HepG2 (cell line): ENCODE data around the gene GNAL. TPM values are rescaled to one million over a fixed set of nuclear protein-coding genes. Genes with fewer than 3 reads are reported as not detected.
A peak's percentile ranks its signal among the peaks of the same experiment; 100 is the strongest.

ENCODE experiments used
- ATF1 ChIP-seq: IDR thresholded peaks from 2 replicates; pipeline ENCODE4 v1.6.1; 2016; ENCODE audit warnings: mild to moderate bottlenecking, control low read depth
- EP300 ChIP-seq, 3 experiments: sonication (generic) in 1 of 3; formaldehyde crosslinking in 1 of 3; IDR thresholded peaks; 2 replicates each; pipeline versions ENCODE4 v1.5.1 to v1.6.1; 2011 to 2020; ENCODE audit warnings: low read depth in 2 of 3, low read length in 2 of 3, borderline replicate concordance in 1 of 3, improper control_type of control experiment in 1 of 3, mild to moderate bottlenecking in 1 of 3, missing genetic modification reagents in 1 of 3, moderate library complexity in 1 of 3
- ERF ChIP-seq: IDR thresholded peaks from 2 replicates; pipeline ENCODE4 v1.6.1; 2018; ENCODE audit warnings: missing biosample characterization, missing genetic modification reagents
- HDAC1 ChIP-seq: sonication (generic); formaldehyde crosslinking; IDR thresholded peaks from 2 replicates; pipeline ENCODE4 v1.5.1; 2020; ENCODE audit warnings: mild to moderate bottlenecking, missing genetic modification reagents
- HDAC2 ChIP-seq: sonication (generic); formaldehyde crosslinking; IDR thresholded peaks from 2 replicates; pipeline ENCODE4 v1.4.0; 2020; ENCODE audit warnings: missing genetic modification reagents
- HMG20A ChIP-seq: IDR thresholded peaks from 2 replicates; pipeline ENCODE4 v1.6.1; 2016; ENCODE audit warnings: borderline replicate concordance
- HNF4A ChIP-seq: sonication (generic); formaldehyde crosslinking; IDR thresholded peaks from 2 replicates; pipeline ENCODE4 v1.4.0; 2020; ENCODE audit warnings: missing genetic modification reagents
- HNRNPUL1 ChIP-seq: fragments of 200-400 bp; formaldehyde crosslinking; IDR thresholded peaks from 2 replicates; pipeline ENCODE4 v1.6.1; 2017; ENCODE audit warnings: low read depth, mild to moderate bottlenecking, low read length, moderate library complexity
- IRF1 ChIP-seq: sonication (generic); formaldehyde crosslinking; IDR thresholded peaks from 2 replicates; pipeline ENCODE4 v1.4.0; 2020; ENCODE audit warnings: low read depth, mild to moderate bottlenecking, missing genetic modification reagents
- LCORL ChIP-seq, 2 experiments: fragments of 450-650 bp in 1 of 2; sonication (generic) in 1 of 2; formaldehyde crosslinking in 1 of 2; IDR thresholded peaks; 2 replicates each; pipeline versions ENCODE4 v1.5.0 to v1.6.1; 2017 to 2020; ENCODE audit warnings: antibody characterized with exemption in 1 of 2, missing genetic modification reagents in 1 of 2
- MNT ChIP-seq: fragments of 450-650 bp; IDR thresholded peaks from 2 replicates; pipeline ENCODE4 v1.6.1; 2016
- POGK ChIP-seq: sonication (generic); formaldehyde crosslinking; conservative IDR thresholded peaks from 2 replicates; pipeline ENCODE4 v1.8.0; 2022; ENCODE audit warnings: mild to moderate bottlenecking, moderate library complexity, missing genetic modification reagents
- POGZ ChIP-seq: sonication (generic); formaldehyde crosslinking; IDR thresholded peaks from 2 replicates; pipeline ENCODE4 v1.4.0; 2020; ENCODE audit warnings: mild to moderate bottlenecking, missing genetic modification reagents
- RELA ChIP-seq: sonication (generic); formaldehyde crosslinking; IDR thresholded peaks from 2 replicates; pipeline ENCODE4 v1.4.0; 2020; ENCODE audit warnings: missing genetic modification reagents
- SALL1 ChIP-seq: sonication (generic); formaldehyde crosslinking; IDR thresholded peaks from 2 replicates; pipeline ENCODE4 v1.8.0; 2022; ENCODE audit warnings: mild to moderate bottlenecking, missing genetic modification reagents
- TEAD3 ChIP-seq: optimal IDR thresholded peaks from 2 replicates; pipeline ENCODE3; 2016; ENCODE audit warnings: borderline replicate concordance
- TEF ChIP-seq: sonication (generic); formaldehyde crosslinking; IDR thresholded peaks from 2 replicates; pipeline ENCODE4 v1.5.0; 2020; ENCODE audit warnings: missing genetic modification reagents
- TIGD3 ChIP-seq: sonication (generic); formaldehyde crosslinking; IDR thresholded peaks from 2 replicates; pipeline ENCODE4 v1.5.1; 2020; ENCODE audit warnings: mild to moderate bottlenecking, missing genetic modification reagents, borderline replicate concordance
- ZBTB21 ChIP-seq: sonication (generic); formaldehyde crosslinking; IDR thresholded peaks from 2 replicates; pipeline ENCODE4 v1.4.0; 2020; ENCODE audit warnings: missing genetic modification reagents
- ZBTB42 ChIP-seq: sonication (generic); formaldehyde crosslinking; IDR thresholded peaks from 2 replicates; pipeline ENCODE4 v1.5.0; 2020; ENCODE audit warnings: mild to moderate bottlenecking, missing genetic modification reagents
- ZFP82 ChIP-seq: sonication (generic); formaldehyde crosslinking; IDR thresholded peaks from 2 replicates; pipeline ENCODE4 v1.5.1; 2020; ENCODE audit warnings: mild to moderate bottlenecking, missing genetic modification reagents, borderline replicate concordance
- ZNF253 ChIP-seq: sonication (generic); formaldehyde crosslinking; IDR thresholded peaks from 2 replicates; pipeline ENCODE4 v1.8.0; 2022; ENCODE audit warnings: mild to moderate bottlenecking, missing genetic modification reagents, borderline replicate concordance
- ZNF331 ChIP-seq: sonication (generic); formaldehyde crosslinking; IDR thresholded peaks from 2 replicates; pipeline ENCODE4 v1.4.0; 2020; ENCODE audit warnings: missing genetic modification reagents
- ZNF335 ChIP-seq: sonication (generic); formaldehyde crosslinking; IDR thresholded peaks from 2 replicates; pipeline ENCODE4 v1.4.0; 2020; ENCODE audit warnings: missing genetic modification reagents
- ZNF644 ChIP-seq: IDR thresholded peaks from 2 replicates; pipeline ENCODE4 v1.6.1; 2016; ENCODE audit warnings: low read depth
- ZNF652 ChIP-seq: IDR thresholded peaks from 2 replicates; pipeline ENCODE4 v1.6.1; 2016; ENCODE audit warnings: low read depth, borderline replicate concordance
- polyA plus RNA-seq, 8 experiments: library from polyadenylated mRNA; depleted of rRNA in 3 of 8; stranded (reverse) in 7 of 8; unstranded in 1 of 8; fragments of >200 nt; fragmentation: Illumina TruSeq in 4 of 8; extraction: Trizol in 4 of 8; gene quantifications; 2 replicates each; pipeline versions ENCODE4 v1.2.1 to v1.2.3, GENCODE V29; 2011 to 2016; ENCODE audit warnings: low read depth in 4 of 8, missing spikeins in 1 of 8, mixed read lengths in 1 of 8; ENCODE audit not compliant: insufficient read depth in 1 of 8
- total RNA-seq, 5 experiments: library from RNA; depleted of rRNA; stranded (reverse); fragments of >200 nt; fragmentation: Illumina TruSeq; extraction: Trizol; gene quantifications; 2 replicates each; pipeline ENCODE4 v1.2.3, GENCODE V29; 2016; ENCODE audit warnings: low read depth in 1 of 5

The GNAL gene
- total and polyA plus RNA-seq, 2 of the 13 experiments (the other 11 are each of a cell fraction or from before 2014, with no cell fraction given) = 0.87 to 1.4 TPM

GRCh38 chr18:11859903-11860407, 170.9 kb downstream of the GNAL start (continued):
- TF ChIP-seq TEF (CRISPR knock-in tag) = no peak
- peak; percentile 81 for TF ChIP-seq ZBTB21
- no peak for TF ChIP-seq ATF1 (CRISPR knock-in tag)
- no peak for TF ChIP-seq HDAC1
- 0 out of 2 replicates have a peak, but pooled peaks have one; percentile 29 for TF ChIP-seq ZNF644 (CRISPR knock-in tag)
- TF ChIP-seq POGZ (CRISPR knock-in tag) = no peak
- TF ChIP-seq POGK (CRISPR knock-in tag) = no peak
- TF ChIP-seq ZFP82 (CRISPR knock-in tag) = no peak
- no peak for TF ChIP-seq ZNF335
- no peak for TF ChIP-seq HNF4A (CRISPR knock-in tag)
- 0 out of 2 replicates have a peak, but pooled peaks have one; percentile 21 for TF ChIP-seq ERF (CRISPR knock-in tag)
- no peak for TF ChIP-seq RELA (CRISPR knock-in tag)
- TF ChIP-seq SALL1 (CRISPR knock-in tag) = peak; percentile 29; the same call in 1 of the 2 replicates
- TF ChIP-seq HDAC2 (CRISPR knock-in tag) = no peak
- TF ChIP-seq EP300 (IDR thresholded peaks at IDR 0.05; ENCODE audit: low read depth in 2 of 2, low read length in 2 of 2) = no peak
- peak; percentile 31; the same call in 1 of the 2 replicates for TF ChIP-seq EP300 (CRISPR knock-in tag; IDR thresholded peaks at IDR 0.05; ENCODE audit: borderline replicate concordance)
- no peak; the same call in 1 of the 2 replicates for TF ChIP-seq ZNF331 (CRISPR knock-in tag)
- peak; percentile 17; the same call in 1 of the 2 replicates for TF ChIP-seq HMG20A
- TF ChIP-seq IRF1 (CRISPR knock-in tag) = no peak
- no peak for TF ChIP-seq TIGD3 (CRISPR knock-in tag)
- no peak for TF ChIP-seq LCORL (IDR thresholded peaks at IDR 0.05)
- no peak for TF ChIP-seq LCORL (CRISPR knock-in tag; IDR thresholded peaks at IDR 0.05)
- 0 out of 2 replicates have a peak, but pooled peaks have one; percentile 13 for TF ChIP-seq ZNF652
- no peak for TF ChIP-seq ZNF253 (CRISPR knock-in tag)
- peak; percentile 73 for TF ChIP-seq TEAD3 (CRISPR knock-in tag)
- no peak for TF ChIP-seq MNT
- no peak for TF ChIP-seq ZBTB42 (CRISPR knock-in tag)
- TF ChIP-seq HNRNPUL1 = no peak
